ENCODE data around the gene TRMT13.
"Not testable (repeated sequence)": the region's sequence is repeated elsewhere in the genome, so short reads cannot be mapped to it uniquely, and the experiment has no call there.

The TRMT13 gene

DNA sequence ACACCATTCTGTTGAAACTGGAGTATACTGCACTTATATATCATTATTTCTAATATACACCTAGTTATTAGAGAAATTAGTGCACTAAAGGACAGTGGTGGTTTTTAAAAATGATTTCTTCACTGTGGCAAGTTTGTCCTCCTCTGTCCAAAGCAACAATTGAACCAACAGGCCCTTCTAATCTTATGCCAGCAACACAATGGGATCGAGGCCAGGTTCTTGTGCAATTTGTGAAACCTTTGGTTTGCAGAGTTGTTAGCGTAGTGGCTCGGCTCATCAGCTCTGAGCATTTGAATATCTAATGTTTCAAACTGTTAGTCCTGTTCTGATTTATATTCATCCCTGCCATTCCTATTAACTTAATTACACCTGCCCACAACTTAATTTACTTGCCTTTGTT, 54.9 kb downstream of the TRMT13 start:
- Mint-ChIP-seq H3K27me3 (ENCODE audit: low read depth) (no peaks in the 10 kb centered on the region), H3K9me3 (no peaks in the 10 kb centered on the region), H3K36me3 (ENCODE audit: low read depth) (peaks cover 8% of the 10 kb centered on the region), H3K4me1 (ENCODE audit: low read depth) (no peaks in the 10 kb centered on the region), H3K4me3 (no peak overlapping the region), H3K27ac (no peak overlapping the region)

DNA sequence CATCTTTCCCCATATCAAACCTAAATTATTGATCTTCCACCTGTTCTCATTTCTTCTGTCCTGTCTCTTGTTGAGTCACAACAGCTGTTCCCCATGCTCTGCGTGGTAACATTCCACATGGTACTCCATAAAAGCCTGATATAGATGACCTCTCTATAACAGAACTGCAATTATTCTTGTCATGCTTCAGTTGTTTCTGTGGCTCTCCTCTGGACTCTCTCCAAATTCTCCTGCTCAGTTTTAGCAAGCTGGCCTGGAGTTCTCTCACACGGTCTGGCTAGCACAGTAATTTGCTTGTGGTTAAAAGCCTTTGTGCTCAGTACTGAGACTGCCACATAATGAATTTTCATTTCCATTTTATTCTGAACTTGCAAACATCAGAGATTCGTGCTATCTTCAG, 55.7 kb downstream of the TRMT13 start:
- Mint-ChIP-seq H3K9me3 (no peaks in the 10 kb centered on the region), H3K27me3 (ENCODE audit: low read depth) (no peaks in the 10 kb centered on the region), H3K4me1 (ENCODE audit: low read depth) (no peaks in the 10 kb centered on the region), H3K27ac (no peak overlapping the region), H3K36me3 (ENCODE audit: low read depth) (peaks cover 8% of the 10 kb centered on the region), H3K4me3 (no peak overlapping the region)

DNA sequence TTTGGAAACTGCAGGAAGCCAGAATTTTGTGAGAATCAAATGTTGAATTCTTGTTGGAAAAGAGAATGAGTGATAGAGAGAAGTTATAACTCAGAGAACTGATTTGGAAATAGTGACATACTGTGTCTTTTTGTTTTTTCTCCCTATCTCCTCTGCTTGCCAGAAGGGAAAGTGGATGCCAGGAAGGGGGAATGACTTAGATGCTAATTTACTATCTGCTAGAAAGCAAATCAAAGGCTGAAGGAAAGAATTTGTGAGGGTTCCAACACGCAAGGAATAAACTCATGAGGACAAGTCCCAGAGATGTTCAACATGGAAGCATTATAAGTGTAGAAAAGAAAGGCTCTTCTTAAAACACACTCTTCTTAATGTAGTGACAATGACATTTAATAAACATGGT, 65.6 kb downstream of the TRMT13 start:
- peaks cover 46% of the 10 kb centered on the region for H3K36me3 Mint-ChIP-seq (ENCODE audit: low read depth)

DNA sequence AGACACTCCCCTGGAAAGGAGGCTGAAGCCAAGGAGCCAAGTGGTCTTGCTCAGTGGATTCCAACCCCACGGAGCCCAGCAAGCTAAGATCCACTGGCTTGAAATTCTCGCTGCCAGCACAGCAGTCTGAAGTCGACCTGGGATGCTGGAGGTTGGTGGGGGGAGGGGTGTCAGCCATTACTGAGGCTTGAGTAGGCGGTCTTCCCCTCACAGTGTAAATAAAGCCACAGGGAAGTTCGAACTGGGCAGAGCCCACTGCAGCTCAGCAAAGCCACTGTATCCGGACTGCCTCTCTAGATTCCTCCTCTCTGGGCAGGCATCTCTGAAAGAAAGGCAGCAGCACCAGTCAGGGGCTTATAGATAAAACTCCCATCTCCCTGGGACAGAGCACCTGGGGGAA, 67.1 kb downstream of the TRMT13 start:
- H3K4me1 Mint-ChIP-seq (ENCODE audit: low read depth); H3K9me3 Mint-ChIP-seq; H3K27me3 Mint-ChIP-seq (ENCODE audit: low read depth); H3K4me3 Mint-ChIP-seq; H3K27ac Mint-ChIP-seq: not testable (repeated sequence)
- peaks cover 59% of the 10 kb centered on the region for H3K36me3 Mint-ChIP-seq (ENCODE audit: low read depth)

More for the DNA sequence above, 65.6 kb downstream of the TRMT13 start:
- Mint-ChIP-seq H3K4me1 (ENCODE audit: low read depth) (peaks cover 1% of the 10 kb centered on the region), H3K9me3 (no peaks in the 10 kb centered on the region), H3K27me3 (ENCODE audit: low read depth) (no peaks in the 10 kb centered on the region), H3K27ac (no peak overlapping the region), H3K4me3 (no peak overlapping the region)

Data from T-helper 1 cell treated with Interleukin-12 subunit alpha and Interleukin-12 subunit beta and Interleukin-4 antibody, amounts not matched to agents 30 μg/mL and 1 μg/mL, for 36 hours (primary cell).